OCI-LY1 (cell line): ENCODE measurements around the gene PDK3.

ENCODE experiments used
- CTCF ChIP-seq: fragments of 200-600 bp; sonication (generic), shearing (Covaris generic); IDR thresholded peaks from 2 replicates; pipeline ENCODE4 v1.5.1; 2017; ENCODE audit warnings: mild to moderate bottlenecking, antibody characterized with exemption, low read length, moderate library complexity, mixed read lengths
- EZH2 ChIP-seq: fragments of 200-600 bp; sonication (generic), shearing (Covaris generic); IDR thresholded peaks from 2 replicates; pipeline ENCODE4 v1.8.0; 2017; ENCODE audit warnings: borderline replicate concordance, mixed run types, mild to moderate bottlenecking, antibody characterized with exemption, low read length, moderate library complexity, mixed read lengths

DNA sequence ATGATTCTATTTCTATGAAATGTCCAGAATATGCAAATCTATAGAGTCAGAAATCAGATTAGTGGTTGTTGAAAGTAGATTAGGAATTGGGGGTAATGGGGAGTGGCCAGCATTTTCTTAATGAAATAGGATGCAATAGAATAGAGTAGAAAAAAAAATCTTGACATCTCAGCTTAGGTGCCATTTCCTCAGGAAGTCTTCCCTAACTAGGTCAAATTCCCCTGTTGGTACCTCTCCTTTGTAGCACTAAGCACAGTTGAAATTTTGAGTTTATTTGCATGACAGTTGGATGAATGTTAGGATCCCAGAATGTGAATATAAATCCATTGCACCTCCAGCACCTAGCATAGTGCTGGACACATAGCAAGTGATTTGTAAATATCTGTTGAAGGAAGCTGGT, 30.0 kb upstream of the PDK3 start:
- TF ChIP-seq CTCF = no peak
- TF ChIP-seq EZH2 = no peak
